Measurements from ENCODE around the gene LAMP1. TPM values are rescaled to one million over a fixed set of nuclear protein-coding genes. Genes with fewer than 3 reads are reported as not detected.

The LAMP1 gene
- total RNA-seq, 4 donors from 2014 or later: 42.1 to 236 (median 191) TPM

GRCh38 chr13:113355621-113356020 is 58.6 kb downstream of the LAMP1 start:
- DNase-seq: no peak
- H3K27ac ChIP-seq: no peak overlapping the region
- no peaks in the 10 kb centered on the region for H3K9me3 ChIP-seq
- no peaks in the 10 kb centered on the region for H3K4me1 ChIP-seq
- no peak overlapping the region for H3K4me3 ChIP-seq
- peaks cover 0 to 38% (median 0%) of the 10 kb centered on the region in 3 donors for H3K36me3 ChIP-seq
- TF ChIP-seq CTCF (IDR thresholded peaks at IDR 0.05): no peak
- TF ChIP-seq POLR2A (IDR thresholded peaks at IDR 0.05): no peak
- H3K27me3 ChIP-seq: no peaks in the 10 kb centered on the region

DNA sequence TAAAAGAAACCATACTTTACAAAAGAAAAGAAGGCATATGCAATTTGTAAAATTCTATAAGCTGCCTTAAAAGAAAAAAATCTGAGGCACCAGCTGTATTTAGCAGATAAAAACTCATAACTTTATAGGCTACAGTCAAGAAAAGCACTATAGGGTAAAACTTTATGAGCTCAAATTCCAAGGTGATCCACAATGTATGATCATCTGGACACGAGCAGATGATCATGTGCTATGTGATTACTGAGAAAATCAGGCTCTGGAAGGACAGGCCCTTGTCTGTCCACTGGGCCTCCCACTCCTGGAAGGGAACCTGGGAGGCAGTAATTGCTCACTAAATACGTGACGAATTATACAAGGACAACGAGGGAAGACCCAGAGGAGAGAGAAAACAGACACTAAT is 59.6 kb downstream of the LAMP1 start:
- TF ChIP-seq POLR2A (IDR thresholded peaks at IDR 0.05) (no peak), CTCF (IDR thresholded peaks at IDR 0.05) (no peak)
- Histone ChIP-seq H3K4me1 (peaks cover 0 to 5% (median 0%) of the 10 kb centered on the region in 4 donors), H3K27me3 (no peaks in the 10 kb centered on the region), H3K36me3 (peaks cover 0 to 33% (median 0%) of the 10 kb centered on the region in 3 donors), H3K27ac (no peak overlapping the region), H3K9me3 (no peaks in the 10 kb centered on the region), H3K4me3 (no peak overlapping the region)
- DNase-seq: no peak

DNA sequence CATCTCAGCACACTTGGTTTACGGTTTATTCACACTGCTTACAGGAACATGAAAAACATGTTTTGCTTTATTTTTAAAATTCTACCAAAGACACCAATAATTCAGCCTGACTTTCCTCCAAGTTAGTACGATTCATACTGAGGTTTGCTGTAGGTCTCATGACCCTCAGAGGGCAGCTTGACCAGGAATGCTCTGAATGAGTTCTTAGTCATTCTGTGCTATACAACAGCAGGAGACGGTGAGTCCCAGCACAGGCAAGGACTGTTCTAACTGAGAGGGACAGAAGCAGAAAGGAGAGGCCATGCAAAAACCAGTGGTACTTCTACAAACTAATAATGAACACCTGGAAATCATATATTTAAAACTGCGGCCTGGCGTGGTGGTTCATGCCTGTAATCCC is 60.5 kb downstream of the LAMP1 start:
- DNase-seq: no peak
- H3K27ac ChIP-seq: no peak overlapping the region
- H3K4me1 ChIP-seq: peaks cover 0 to 15% (median 0%) of the 10 kb centered on the region in 4 donors
- no peak for TF ChIP-seq POLR2A (IDR thresholded peaks at IDR 0.05)
- TF ChIP-seq CTCF (IDR thresholded peaks at IDR 0.05): no peak
- peaks cover 0 to 31% (median 0%) of the 10 kb centered on the region in 3 donors for H3K36me3 ChIP-seq
- H3K9me3 ChIP-seq: no peaks in the 10 kb centered on the region
- H3K4me3 ChIP-seq: no peak overlapping the region
- H3K27me3 ChIP-seq: no peaks in the 10 kb centered on the region

DNA sequence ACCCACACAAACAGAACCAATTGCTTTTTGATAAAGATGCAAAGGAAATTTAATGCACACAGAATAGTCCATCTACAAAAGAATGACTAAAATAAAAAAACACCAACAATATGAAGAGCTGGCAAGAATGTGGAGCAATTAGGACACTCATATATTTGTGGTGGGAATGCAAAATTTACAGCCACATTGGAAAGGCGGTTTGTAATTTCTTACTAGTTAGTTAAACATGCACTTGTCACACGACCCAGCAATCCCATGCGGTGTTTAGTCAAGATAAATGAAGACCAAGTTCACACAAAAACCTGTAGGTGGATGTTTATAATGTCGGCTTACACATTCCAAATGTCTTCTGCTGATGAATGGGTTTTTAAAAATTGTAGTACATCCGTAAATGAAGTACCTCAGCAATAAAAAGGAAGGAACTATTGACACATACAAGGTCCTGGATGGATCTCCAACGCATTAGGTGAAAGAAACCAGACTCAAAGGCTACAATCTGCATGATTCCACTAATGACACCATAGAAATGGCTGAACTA is 61.7 kb downstream of the LAMP1 start:
- no peak for TF ChIP-seq POLR2A (IDR thresholded peaks at IDR 0.05)
- TF ChIP-seq CTCF (IDR thresholded peaks at IDR 0.05): no peak
- H3K4me1 ChIP-seq: peaks cover 0 to 19% (median 2%) of the 10 kb centered on the region in 4 donors
- H3K9me3 ChIP-seq: no peaks in the 10 kb centered on the region
- no peak overlapping the region for H3K4me3 ChIP-seq
- peaks cover 0 to 21% (median 0%) of the 10 kb centered on the region in 3 donors for H3K36me3 ChIP-seq
- no peak for DNase-seq
- H3K27ac ChIP-seq: no peak overlapping the region
- no peaks in the 10 kb centered on the region for H3K27me3 ChIP-seq

GRCh38 chr13:113359571-113359970 is 62.5 kb downstream of the LAMP1 start:
- no peak overlapping the region for H3K27ac ChIP-seq
- no peak for DNase-seq

More at GRCh38 chr13:113359571-113359970, 62.5 kb downstream of the LAMP1 start:
- Histone ChIP-seq H3K4me1 (peaks cover 0 to 19% (median 2%) of the 10 kb centered on the region in 4 donors), H3K4me3 (no peak overlapping the region), H3K36me3 (peaks cover 0 to 13% (median 0%) of the 10 kb centered on the region in 3 donors), H3K9me3 (no peaks in the 10 kb centered on the region), H3K27me3 (no peaks in the 10 kb centered on the region)
- TF ChIP-seq CTCF (IDR thresholded peaks at IDR 0.05): no peak
- TF ChIP-seq POLR2A (IDR thresholded peaks at IDR 0.05): no peak

Measured in Peyer's patch (tissue), 4 donors.